Measurements from ENCODE around the gene SPI1. TPM values are rescaled to one million over a fixed set of nuclear protein-coding genes. Genes with fewer than 3 reads are reported as not detected.

The SPI1 gene
- total and polyA plus RNA-seq, 7 donors = 1.6 to 8.3 (median 3.6) TPM

- 93 to 95% (median 93%) methylated on average over 15 of the region's 15 CpGs for WGBS, 3 donors
- Histone ChIP-seq H3K9me3 (no peaks in the 10 kb centered on the region), H3K36me3 (ENCODE audit: insufficient read depth in 1 of 2, low read depth in 1 of 2) (no peaks in the 10 kb centered on the region), H3K4me1 (no peaks in the 10 kb centered on the region), H3K27ac (no peak overlapping the region), H3K27me3 (ENCODE audit: insufficient read depth in 3 of 3, low read length in 2 of 3) (no peaks in the 10 kb centered on the region), H3K4me3 (no peak overlapping the region)
- DNase-seq (no peak), ATAC-seq (no peak)
- no peak for TF ChIP-seq CTCF (IDR thresholded peaks at IDR 0.05)
- intact Hi-C loops (cut with DNase I) = no loop called here
These were observed 35.5 kb downstream of the SPI1 start for GRCh38 chr11:47342854-47343253.

GRCh38 chr11:47342036-47342803, 36.1 kb downstream of the SPI1 start:
- 89 to 91% (median 90%) methylated on average over 24 of the region's 24 CpGs for WGBS, 3 donors
- TF ChIP-seq CTCF (IDR thresholded peaks at IDR 0.05) = no peak
- no peaks in the 10 kb centered on the region for H3K36me3 ChIP-seq (ENCODE audit: insufficient read depth in 1 of 2, low read depth in 1 of 2)
- intact Hi-C loops (cut with DNase I) = no loop called here
- no peak overlapping the region for H3K27ac ChIP-seq
- DNase-seq = no peak
- H3K4me1 ChIP-seq = no peaks in the 10 kb centered on the region
- no peaks in the 10 kb centered on the region for H3K9me3 ChIP-seq
- no peak overlapping the region for H3K4me3 ChIP-seq
- H3K27me3 ChIP-seq (ENCODE audit: insufficient read depth in 3 of 3, low read length in 2 of 3) = no peaks in the 10 kb centered on the region
- peak in 1 of 4 donors; percentile 8 for ATAC-seq

GRCh38 chr11:47340980-47341775, 37.2 kb downstream of the SPI1 start:
- ATAC-seq = peak in 2 of 4 donors; percentile 26 to 43
- intact Hi-C loops (cut with DNase I) = no loop called here
- DNase-seq = no peak

DNA sequence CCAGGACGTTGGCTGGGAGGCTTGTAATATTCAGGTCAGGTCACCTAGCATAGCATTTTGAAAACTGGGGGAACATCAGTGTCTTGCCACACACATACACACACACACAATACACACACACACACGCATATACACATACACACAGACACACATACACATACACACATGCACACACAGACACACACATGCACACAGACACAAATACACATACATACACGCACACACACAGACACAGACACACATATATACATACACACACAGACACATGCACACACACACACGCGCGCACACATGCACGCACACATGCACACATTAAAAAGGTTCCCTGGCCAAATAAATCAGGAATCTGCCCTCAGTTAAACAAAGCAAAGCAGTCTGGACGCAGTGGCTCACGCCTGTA, 38.3 kb downstream of the SPI1 start:
- Histone ChIP-seq H3K27ac (no peak overlapping the region), H3K36me3 (ENCODE audit: insufficient read depth in 1 of 2, low read depth in 1 of 2) (no peaks in the 10 kb centered on the region), H3K4me3 (no peak overlapping the region), H3K4me1 (no peaks in the 10 kb centered on the region), H3K27me3 (ENCODE audit: insufficient read depth in 3 of 3, low read length in 2 of 3) (no peaks in the 10 kb centered on the region), H3K9me3 (no peaks in the 10 kb centered on the region)
- WGBS, 3 donors = 75 to 83% (median 79%) methylated on average over 9 of the region's 9 CpGs
- DNase-seq = no peak
- intact Hi-C loops (cut with DNase I) = no loop called here
- ATAC-seq = no peak
- no peak for TF ChIP-seq CTCF (IDR thresholded peaks at IDR 0.05)

More at GRCh38 chr11:47340980-47341775, 37.2 kb downstream of the SPI1 start:
- Histone ChIP-seq H3K36me3 (ENCODE audit: insufficient read depth in 1 of 2, low read depth in 1 of 2) (no peaks in the 10 kb centered on the region), H3K4me1 (no peaks in the 10 kb centered on the region), H3K27ac (no peak overlapping the region), H3K4me3 (no peak overlapping the region), H3K27me3 (ENCODE audit: insufficient read depth in 3 of 3, low read length in 2 of 3) (no peaks in the 10 kb centered on the region), H3K9me3 (no peaks in the 10 kb centered on the region)
- 58 to 62% (median 60%) methylated on average over 17 to 18 of the region's 18 CpGs for WGBS, 3 donors
- TF ChIP-seq CTCF (IDR thresholded peaks at IDR 0.05) = no peak
